H1 (cell line): ENCODE measurements around the gene PRKCA. TPM values are rescaled to one million over a fixed set of nuclear protein-coding genes. Genes with fewer than 3 reads are reported as not detected.

ENCODE experiments used
- BACH1 ChIP-seq: IDR thresholded peaks from 2 replicates; pipeline ENCODE4 v1.6.1; 2012; ENCODE audit warnings: low read length, improper control_type of control experiment
- BCL11A ChIP-seq, 2 experiments: IDR thresholded peaks; one replicate each; pipeline ENCODE4 v1.6.1; 2011; ENCODE audit warnings: low read depth in 2 of 2, low read length in 2 of 2, mild to moderate bottlenecking in 2 of 2
- CHD7 ChIP-seq: fragments of 300-600 bp; sonication (generic); IDR thresholded peaks from 2 replicates; pipeline ENCODE4 v1.7.1; 2012; ENCODE audit warnings: low read length, moderate library complexity, mild to moderate bottlenecking, inconsistent platforms; ENCODE audit not compliant: insufficient replicate concordance
- polyA plus RNA-seq, 7 experiments: library from polyadenylated mRNA; depleted of rRNA in 3 of 7; stranded (reverse) in 5 of 7; unstranded in 2 of 7; fragments of >200 nt in 5 of 7; fragments of 200-250 nt in 2 of 7; gene quantifications; 1 replicate in 5 of 7; 2 replicates in 1 of 7; 4 replicates in 1 of 7; pipeline versions ENCODE4 v1.2.1 to v1.2.3, GENCODE V29; 2011 to 2013; ENCODE audit warnings: missing spikeins in 2 of 7, mixed read lengths in 2 of 7
- total RNA-seq: library from RNA; stranded (reverse); fragmentation: NEBNext Ultra II Directional; extraction: Animal tissue kit (Norgen Biotek cat#: 25700); gene quantifications from 2 replicates; pipeline ENCODE4 v1.2.1, GENCODE V29; 2021

Gene PRKCA
- total and polyA plus RNA-seq, 2 of the 8 experiments (the other 6 are each of a cell fraction or from before 2014, with no cell fraction given) = 5.8 to 17.8 TPM

GRCh38 chr17:66401364-66401763 is 99.0 kb downstream of the PRKCA start (continued):
- TF ChIP-seq CHD7 (no peak), BCL11A (IDR thresholded peaks at IDR 0.05; ENCODE audit: low read depth in 2 of 2, low read length in 2 of 2) (no peak), BACH1 (no peak)
